ENCODE measurements around the gene PKIB. TPM values are rescaled to one million over a fixed set of nuclear protein-coding genes. Genes with fewer than 3 reads are reported as not detected.

Gene PKIB
- total and polyA plus RNA-seq, 4 donors = 2.5 to 5.1 (median 3.0) TPM

- peaks cover 0 to 2% (median 0%) of the 10 kb centered on the region in 4 donors for H3K27me3 ChIP-seq (ENCODE audit: control insufficient read depth in 4 of 4, insufficient read depth in 4 of 4, low read length in 3 of 4)
- no peaks in the 10 kb centered on the region for H3K4me1 ChIP-seq (ENCODE audit: control insufficient read depth in 4 of 4, insufficient read depth in 4 of 4, low read length in 3 of 4)
- no peak overlapping the region for H3K9ac ChIP-seq (ENCODE audit: low read depth in 1 of 2, low read length in 2 of 2)
- H3K4me3 ChIP-seq (ENCODE audit: low read depth in 1 of 3, low read length in 3 of 3) = no peak overlapping the region
- no peak for DNase-seq (ENCODE audit: low spot score)
- no peaks in the 10 kb centered on the region for H3K36me3 ChIP-seq (ENCODE audit: control insufficient read depth in 4 of 4, insufficient read depth in 3 of 4, low read depth in 1 of 4, low read length in 3 of 4)
- H3K9me3 ChIP-seq (ENCODE audit: control insufficient read depth in 4 of 4, low read length in 3 of 4) = no peaks in the 10 kb centered on the region
- no peak overlapping the region for H3K27ac ChIP-seq (ENCODE audit: low read depth in 1 of 2, low read length in 2 of 2)
- TF ChIP-seq FOXA2 (IDR thresholded peaks at IDR 0.05) (no peak), HNF4G (IDR thresholded peaks at IDR 0.05) (no peak), FOXA1 (IDR thresholded peaks at IDR 0.05) (no peak), REST (IDR thresholded peaks at IDR 0.05) (no peak), TAF1 (conservative IDR thresholded peaks at IDR 0.05) (no peak), EGR1 (IDR thresholded peaks at IDR 0.05; ENCODE audit: low read depth in 2 of 2) (no peak), YY1 (IDR thresholded peaks at IDR 0.05) (no peak), JUND (IDR thresholded peaks at IDR 0.05) (no peak)
- 70% methylated on average over 1 of the region's 1 CpG for WGBS
These were observed 47.4 kb downstream of the PKIB start for GRCh38 chr6:122657601-122658000.

DNA sequence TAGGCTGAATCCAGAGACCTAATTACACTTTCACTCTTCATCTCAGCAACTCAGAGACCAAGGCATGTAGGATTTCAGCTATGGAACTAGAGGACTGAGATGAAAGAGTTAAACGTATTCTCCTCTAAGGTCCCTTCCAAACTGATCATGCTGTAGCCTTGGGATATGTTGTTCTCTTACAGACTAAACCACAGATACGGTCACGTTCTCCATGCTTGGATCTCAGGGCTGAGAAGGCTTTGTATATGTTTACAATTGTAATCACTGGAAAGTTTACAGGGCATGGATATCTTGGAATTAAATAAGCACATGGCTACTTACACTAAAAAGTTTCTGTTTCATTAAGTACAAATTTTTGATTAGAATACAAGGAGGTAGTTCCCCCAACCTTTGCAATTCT lies 50.1 kb downstream of the PKIB start:
- peaks cover 0 to 2% (median 0%) of the 10 kb centered on the region in 4 donors for H3K27me3 ChIP-seq (ENCODE audit: control insufficient read depth in 4 of 4, insufficient read depth in 4 of 4, low read length in 3 of 4)
- H3K4me1 ChIP-seq (ENCODE audit: control insufficient read depth in 4 of 4, insufficient read depth in 4 of 4, low read length in 3 of 4) = no peaks in the 10 kb centered on the region
- no peak for DNase-seq (ENCODE audit: low spot score)
- H3K4me3 ChIP-seq (ENCODE audit: low read depth in 1 of 3, low read length in 3 of 3) = no peak overlapping the region
- no peaks in the 10 kb centered on the region for H3K9me3 ChIP-seq (ENCODE audit: control insufficient read depth in 4 of 4, low read length in 3 of 4)
- WGBS = 72% methylated on average over 3 of the region's 3 CpGs
- H3K27ac ChIP-seq (ENCODE audit: low read depth in 1 of 2, low read length in 2 of 2) = no peak overlapping the region
- TF ChIP-seq TAF1 (conservative IDR thresholded peaks at IDR 0.05) (no peak), GABPA (IDR thresholded peaks at IDR 0.05 in 1 of 2, conservative IDR thresholded peaks at IDR 0.05 in 1 of 2) (no peak), RAD21 (IDR thresholded peaks at IDR 0.05) (no peak), SP1 (IDR thresholded peaks at IDR 0.05) (no peak), ZBTB33 (IDR thresholded peaks at IDR 0.05) (no peak), CTCF (IDR thresholded peaks at IDR 0.05; ENCODE audit: low read depth, low read length, missing input control) (no peak), HNF4G (IDR thresholded peaks at IDR 0.05) (no peak), NR2F2 (IDR thresholded peaks at IDR 0.05) (no peak), JUND (IDR thresholded peaks at IDR 0.05) (no peak), HNF4A (conservative IDR thresholded peaks at IDR 0.05) (no peak), FOXA1 (IDR thresholded peaks at IDR 0.05) (no peak), YY1 (IDR thresholded peaks at IDR 0.05) (no peak), MAX (IDR thresholded peaks at IDR 0.05) (no peak), EGR1 (IDR thresholded peaks at IDR 0.05; ENCODE audit: low read depth in 2 of 2) (no peak)
- TF ChIP-seq, protein P1, sequence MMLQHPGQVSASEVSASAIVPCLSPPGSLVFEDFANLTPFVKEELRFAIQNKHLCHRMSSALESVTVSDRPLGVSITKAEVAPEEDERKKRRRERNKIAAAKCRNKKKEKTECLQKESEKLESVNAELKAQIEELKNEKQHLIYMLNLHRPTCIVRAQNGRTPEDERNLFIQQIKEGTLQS (IDR thresholded peaks at IDR 0.05) = no peak
- no peak overlapping the region for H3K9ac ChIP-seq (ENCODE audit: low read depth in 1 of 2, low read length in 2 of 2)
- no peaks in the 10 kb centered on the region for H3K36me3 ChIP-seq (ENCODE audit: control insufficient read depth in 4 of 4, insufficient read depth in 3 of 4, low read depth in 1 of 4, low read length in 3 of 4)
